ENCODE results near the gene NDFIP1.
"Not testable (repeated sequence)": the region's sequence is repeated elsewhere in the genome, so short reads cannot be mapped to it uniquely, and the experiment has no call there.

NDFIP1 gene

GRCh38 chr5:142159354-142159753 lies 50.8 kb downstream of the NDFIP1 start:
- DNase-seq = no peak

GRCh38 chr5:142164315-142164714 lies 55.7 kb downstream of the NDFIP1 start:
- no peak for DNase-seq

- DNase-seq = no peak
Measured at GRCh38 chr5:142166754-142167153, 58.2 kb downstream of the NDFIP1 start.

GRCh38 chr5:142167458-142167857 lies 58.9 kb downstream of the NDFIP1 start:
- no peak for DNase-seq

GRCh38 chr5:142168365-142168764 lies 59.8 kb downstream of the NDFIP1 start:
- no peak for DNase-seq

- DNase-seq = no peak
Measured at GRCh38 chr5:142170254-142170953, 61.8 kb downstream of the NDFIP1 start.

- DNase-seq = no peak
Measured at GRCh38 chr5:142171270-142171669, 62.7 kb downstream of the NDFIP1 start.

GRCh38 chr5:142175039-142175438 lies 66.5 kb downstream of the NDFIP1 start:
- no peak for DNase-seq

GRCh38 chr5:142175461-142176142 lies 67.0 kb downstream of the NDFIP1 start:
- no peak for DNase-seq

- DNase-seq = no peak
Measured at GRCh38 chr5:142176255-142176654, 67.7 kb downstream of the NDFIP1 start.

GRCh38 chr5:142178651-142179050 lies 70.1 kb downstream of the NDFIP1 start:
- DNase-seq = no peak

GRCh38 chr5:142179776-142180387 lies 71.3 kb downstream of the NDFIP1 start:
- DNase-seq = no peak

GRCh38 chr5:142181096-142181495 lies 72.5 kb downstream of the NDFIP1 start:
- DNase-seq = no peak

GRCh38 chr5:142181547-142182163 lies 73.1 kb downstream of the NDFIP1 start:
- DNase-seq = no peak

- DNase-seq = no peak
Measured at GRCh38 chr5:142182840-142183239, 74.3 kb downstream of the NDFIP1 start.

- no peak for DNase-seq
Measured at GRCh38 chr5:142183561-142183960, 75.0 kb downstream of the NDFIP1 start.

- DNase-seq = no peak
Measured at GRCh38 chr5:142184988-142185387, 76.4 kb downstream of the NDFIP1 start.

GRCh38 chr5:142186514-142186856 lies 77.9 kb downstream of the NDFIP1 start:
- no peak for DNase-seq

GRCh38 chr5:142186857-142187594 lies 78.4 kb downstream of the NDFIP1 start:
- no peak for DNase-seq

GRCh38 chr5:142188691-142189090 lies 80.1 kb downstream of the NDFIP1 start:
- not testable (repeated sequence) for DNase-seq

GRCh38 chr5:142189813-142190212 lies 81.2 kb downstream of the NDFIP1 start:
- DNase-seq = no peak

GRCh38 chr5:142191776-142192175 lies 83.2 kb downstream of the NDFIP1 start:
- DNase-seq = no peak
